ENCODE results near the gene KIAA1671. TPM values are rescaled to one million over a fixed set of nuclear protein-coding genes. Genes with fewer than 3 reads are reported as not detected.
A peak's percentile ranks its signal among the peaks of the same experiment; 100 is the strongest.
"Not testable (repeated sequence)": the region's sequence is repeated elsewhere in the genome, so short reads cannot be mapped to it uniquely, and the experiment has no call there.

KIAA1671 gene
- total RNA-seq, 2 experiments from 2014 or later, result 25.4 to 27.0 TPM

- CTCF ChIA-PET, result no interaction called here
- POLR2A ChIA-PET, result no interaction called here
- Mint-ChIP-seq H3K36me3 (ENCODE audit: low read depth) (no peaks in the 10 kb centered on the region), H3K9me3 (no peaks in the 10 kb centered on the region), H3K4me3 (no peak overlapping the region), H3K4me1 (no peaks in the 10 kb centered on the region), H3K27ac (peak overlapping the region; percentile 47), H3K27me3 (no peaks in the 10 kb centered on the region)
- DNase-seq, result no peak
Measured at GRCh38 chr22:25207553-25208157, 255.1 kb downstream of the KIAA1671 start.

GRCh38 chr22:25208328-25208727, 255.8 kb downstream of the KIAA1671 start:
- H3K9me3 Mint-ChIP-seq, result no peaks in the 10 kb centered on the region
- no peaks in the 10 kb centered on the region for H3K4me1 Mint-ChIP-seq
- H3K27me3 Mint-ChIP-seq, result no peaks in the 10 kb centered on the region
- ChIA-PET CTCF (no interaction called here), POLR2A (no interaction called here)
- H3K4me3 Mint-ChIP-seq, result no peak overlapping the region
- H3K36me3 Mint-ChIP-seq (ENCODE audit: low read depth), result no peaks in the 10 kb centered on the region
- no peak for DNase-seq
- no peak overlapping the region for H3K27ac Mint-ChIP-seq

- no peak for DNase-seq
- no peaks in the 10 kb centered on the region for H3K27me3 Mint-ChIP-seq
- H3K9me3 Mint-ChIP-seq, result no peaks in the 10 kb centered on the region
- ChIA-PET POLR2A (no interaction called here), CTCF (no interaction called here)
- H3K4me1 Mint-ChIP-seq, result no peaks in the 10 kb centered on the region
- no peak overlapping the region for H3K27ac Mint-ChIP-seq
- H3K4me3 Mint-ChIP-seq, result no peak overlapping the region
- no peaks in the 10 kb centered on the region for H3K36me3 Mint-ChIP-seq (ENCODE audit: low read depth)
Measured at GRCh38 chr22:25208743-25209505, 256.4 kb downstream of the KIAA1671 start.

GRCh38 chr22:25210793-25211192, 258.3 kb downstream of the KIAA1671 start:
- POLR2A ChIA-PET, result no interaction called here
- Mint-ChIP-seq H3K36me3 (ENCODE audit: low read depth) (no peaks in the 10 kb centered on the region), H3K27ac (no peak overlapping the region), H3K4me3 (no peak overlapping the region), H3K27me3 (peaks cover 2% of the 10 kb centered on the region), H3K4me1 (no peaks in the 10 kb centered on the region), H3K9me3 (no peaks in the 10 kb centered on the region)
- DNase-seq, result no peak
- CTCF ChIA-PET, result interaction anchor here (0.7 to 2.0 kb wide), 2 partner anchors 9 to 1702 kb away, joined by 4 to 7 read pairs; no protein-coding TSS in a partner anchor

- ChIA-PET CTCF (interaction anchor here (1.0 kb wide), 1 partner anchor 11 kb away, joined by 3 read pairs; no protein-coding TSS in a partner anchor), POLR2A (no interaction called here)
- DNase-seq, result no peak
- H3K9me3 Mint-ChIP-seq, result no peaks in the 10 kb centered on the region
- no peaks in the 10 kb centered on the region for H3K4me1 Mint-ChIP-seq
- no peak overlapping the region for H3K4me3 Mint-ChIP-seq
- no peak overlapping the region for H3K27ac Mint-ChIP-seq
- H3K27me3 Mint-ChIP-seq, result peaks cover 12% of the 10 kb centered on the region
- H3K36me3 Mint-ChIP-seq (ENCODE audit: low read depth), result no peaks in the 10 kb centered on the region
Measured at GRCh38 chr22:25212337-25212736, 259.8 kb downstream of the KIAA1671 start.

DNA sequence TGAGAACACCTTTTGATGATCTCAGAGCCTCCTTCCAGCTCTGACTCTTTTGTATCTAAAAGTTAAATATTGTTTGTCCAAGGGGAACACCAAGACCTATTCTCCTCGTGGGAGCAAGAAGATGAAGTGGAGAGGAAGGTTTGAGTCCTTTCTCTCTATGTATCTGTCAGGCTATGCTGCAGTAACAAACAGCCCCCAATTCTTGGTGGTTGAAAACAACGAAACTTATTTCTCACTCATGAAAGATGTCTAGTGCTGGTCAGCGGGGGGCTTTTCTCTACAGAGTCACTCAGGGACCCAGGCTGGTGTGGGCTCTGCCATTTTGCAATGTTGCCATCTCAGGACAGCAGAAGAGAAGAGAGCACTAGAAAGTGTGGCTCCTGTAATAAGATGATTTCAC, 260.7 kb downstream of the KIAA1671 start:
- ChIA-PET POLR2A (no interaction called here), CTCF (no interaction called here)
- Mint-ChIP-seq H3K9me3 (no peaks in the 10 kb centered on the region), H3K27me3 (peaks cover 12% of the 10 kb centered on the region), H3K4me1 (no peaks in the 10 kb centered on the region), H3K27ac (no peak overlapping the region), H3K4me3 (no peak overlapping the region), H3K36me3 (ENCODE audit: low read depth) (no peaks in the 10 kb centered on the region)
- no peak for DNase-seq

GRCh38 chr22:25216230-25216629, 263.7 kb downstream of the KIAA1671 start:
- ChIA-PET CTCF (interaction anchor here (1.3 kb wide), 1 partner anchor 14 kb away, joined by 3 read pairs; no protein-coding TSS in a partner anchor), POLR2A (no interaction called here)
- Mint-ChIP-seq H3K4me3 (no peak overlapping the region), H3K4me1 (no peaks in the 10 kb centered on the region), H3K27me3 (peaks cover 16% of the 10 kb centered on the region), H3K9me3 (no peaks in the 10 kb centered on the region), H3K36me3 (ENCODE audit: low read depth) (no peaks in the 10 kb centered on the region), H3K27ac (no peak overlapping the region)
- no peak for DNase-seq

DNA sequence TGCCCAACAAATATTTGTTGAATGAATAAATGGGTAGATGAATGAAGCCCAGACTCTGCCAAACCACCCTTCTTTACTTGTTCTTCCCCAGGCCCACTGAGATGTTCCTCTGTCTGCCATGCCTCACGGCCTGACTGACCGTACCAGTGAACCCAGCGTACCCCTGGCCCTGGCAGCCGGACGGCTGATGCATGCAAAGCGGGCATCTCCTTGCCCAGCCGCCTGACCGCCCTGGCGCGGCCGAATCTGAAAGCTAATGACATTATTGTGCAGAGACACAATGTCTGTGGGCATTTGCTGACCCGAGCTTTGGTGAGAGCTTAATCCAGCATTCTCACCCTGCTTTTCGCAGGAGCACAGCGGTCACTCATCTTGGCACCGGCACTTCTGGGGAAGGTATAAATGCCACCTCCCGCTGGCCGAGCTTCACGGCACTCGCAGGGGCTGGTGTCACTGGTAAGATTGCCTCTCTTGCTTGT, 266.7 kb downstream of the KIAA1671 start, which contains the start of gene CRYBB2:
TSS of gene CRYBB2 (plus strand) at position 429 of the 479 bp plus-strand sequence. CDS start 1,791 bp downstream, outside the sequence.
- Mint-ChIP-seq H3K9me3 (no peaks in the 10 kb centered on the region), H3K27ac (no peak within 1 kb of the TSS), H3K4me1 (no peaks in the 10 kb centered on the region), H3K4me3 (no peak within 1 kb of the TSS), H3K27me3 (peaks cover 16% of the 10 kb centered on the region), H3K36me3 (ENCODE audit: low read depth) (no peaks in the 10 kb centered on the region)
- no peak for DNase-seq
- ChIA-PET POLR2A (no interaction called here), CTCF (no interaction called here)

- no peak for DNase-seq
- POLR2A ChIA-PET, result no interaction called here
- no peaks in the 10 kb centered on the region for H3K4me1 Mint-ChIP-seq
- H3K36me3 Mint-ChIP-seq (ENCODE audit: low read depth), result no peaks in the 10 kb centered on the region
- H3K27me3 Mint-ChIP-seq, result peaks cover 16% of the 10 kb centered on the region
- no peak overlapping the region for H3K27ac Mint-ChIP-seq
- H3K4me3 Mint-ChIP-seq, result no peak overlapping the region
- H3K9me3 Mint-ChIP-seq, result no peaks in the 10 kb centered on the region
- CTCF ChIA-PET, result no interaction called here
Measured at GRCh38 chr22:25219948-25220442, 267.5 kb downstream of the KIAA1671 start.

GRCh38 chr22:25221790-25222189, 269.3 kb downstream of the KIAA1671 start:
- ChIA-PET CTCF (no interaction called here), POLR2A (no interaction called here)
- Mint-ChIP-seq H3K4me1 (no peaks in the 10 kb centered on the region), H3K36me3 (ENCODE audit: low read depth) (no peaks in the 10 kb centered on the region), H3K27me3 (peaks cover 9% of the 10 kb centered on the region), H3K27ac (no peak overlapping the region), H3K4me3 (no peak overlapping the region), H3K9me3 (no peaks in the 10 kb centered on the region)
- DNase-seq, result no peak

DNA sequence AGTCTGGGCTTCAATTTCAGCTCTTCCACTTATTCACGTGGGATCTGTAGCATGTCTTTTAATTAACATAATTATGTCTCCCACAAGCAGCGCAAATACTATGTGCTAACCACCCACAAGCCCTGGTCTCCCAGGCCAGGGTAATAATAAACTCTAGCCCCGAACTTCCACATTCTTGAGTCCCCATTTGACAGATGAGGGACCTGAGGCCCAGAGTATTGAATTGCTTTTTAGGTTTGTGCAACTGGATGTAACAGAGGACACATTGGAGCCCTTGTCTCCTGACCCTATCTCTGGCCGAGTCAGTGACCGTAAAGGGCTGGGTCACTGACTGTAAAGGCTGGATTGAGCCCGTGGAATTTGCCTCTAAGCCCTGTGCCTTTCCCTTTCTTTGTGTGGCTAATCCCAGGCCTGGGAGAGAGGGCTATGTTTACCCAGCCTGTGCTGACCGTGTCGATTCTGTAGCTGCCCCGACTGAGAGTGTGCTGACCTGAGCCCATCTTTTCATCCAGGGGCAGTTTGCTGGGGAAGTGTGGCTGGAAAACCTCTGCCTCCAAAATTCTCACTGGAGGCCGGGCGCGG, 270.8 kb downstream of the KIAA1671 start:
- Mint-ChIP-seq H3K9me3 (no peaks in the 10 kb centered on the region), H3K4me1 (no peaks in the 10 kb centered on the region), H3K27me3 (peaks cover 7% of the 10 kb centered on the region), H3K27ac (no peak overlapping the region), H3K4me3 (no peak overlapping the region), H3K36me3 (ENCODE audit: low read depth) (no peaks in the 10 kb centered on the region)
- ChIA-PET CTCF (interaction anchor here (1.5 to 1.7 kb wide), 2 partner anchors 11 kb away, joined by 3 read pairs; no protein-coding TSS in a partner anchor), POLR2A (no interaction called here)
- no peak for DNase-seq

- H3K9me3 Mint-ChIP-seq, result no peaks in the 10 kb centered on the region
- POLR2A ChIA-PET, result no interaction called here
- H3K36me3 Mint-ChIP-seq (ENCODE audit: low read depth), result no peaks in the 10 kb centered on the region
- no peak overlapping the region for H3K4me3 Mint-ChIP-seq
- H3K4me1 Mint-ChIP-seq, result no peaks in the 10 kb centered on the region
- no peak for DNase-seq
- no peak overlapping the region for H3K27ac Mint-ChIP-seq
- peaks cover 9% of the 10 kb centered on the region for H3K27me3 Mint-ChIP-seq
- CTCF ChIA-PET, result no interaction called here
Measured at GRCh38 chr22:25228822-25229221, 276.3 kb downstream of the KIAA1671 start.

- H3K36me3 Mint-ChIP-seq (ENCODE audit: low read depth); DNase-seq; POLR2A ChIA-PET; H3K9me3 Mint-ChIP-seq; H3K4me3 Mint-ChIP-seq; H3K4me1 Mint-ChIP-seq; CTCF ChIA-PET; H3K27ac Mint-ChIP-seq: not testable (repeated sequence)
- peaks cover 22% of the 10 kb centered on the region for H3K27me3 Mint-ChIP-seq
Measured at GRCh38 chr22:25230760-25231159, 278.2 kb downstream of the KIAA1671 start.

All from activated CD4-positive, alpha-beta T cell treated with anti-CD3 and anti-CD28 coated beads, Interleukin-2, amount 10 ng/mL, durations not matched to agents 7 days and 5 days (primary cell).